ENCODE results near the gene CACNA1G. TPM values are rescaled to one million over a fixed set of nuclear protein-coding genes. Genes with fewer than 3 reads are reported as not detected.

The CACNA1G gene
- polyA plus RNA-seq, 4 donors = 6.5 to 7.4 (median 6.9) TPM

DNA sequence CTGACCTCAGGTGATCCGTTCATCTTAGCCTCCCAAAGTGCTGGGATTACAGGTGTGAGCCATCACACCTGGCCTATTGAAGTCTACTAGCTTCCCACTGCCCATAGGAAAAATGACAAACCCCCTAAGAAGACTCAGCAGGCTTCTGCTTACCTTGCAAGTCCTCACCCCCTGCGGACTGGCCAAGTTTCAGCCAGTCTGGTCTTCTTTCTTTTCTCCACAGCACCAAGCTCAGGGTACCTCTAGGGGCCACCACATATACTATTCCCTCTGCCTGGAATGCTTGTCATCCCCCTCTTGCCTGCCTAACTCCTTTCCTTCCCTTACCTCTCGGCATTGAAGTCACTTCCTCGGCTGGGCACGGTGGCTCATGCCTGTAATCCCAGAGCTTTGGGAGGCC lies 105.3 kb downstream of the CACNA1G start:
- no peak for DNase-seq (ENCODE audit: low read depth in 4 of 4, low spot score in 3 of 4)

DNA sequence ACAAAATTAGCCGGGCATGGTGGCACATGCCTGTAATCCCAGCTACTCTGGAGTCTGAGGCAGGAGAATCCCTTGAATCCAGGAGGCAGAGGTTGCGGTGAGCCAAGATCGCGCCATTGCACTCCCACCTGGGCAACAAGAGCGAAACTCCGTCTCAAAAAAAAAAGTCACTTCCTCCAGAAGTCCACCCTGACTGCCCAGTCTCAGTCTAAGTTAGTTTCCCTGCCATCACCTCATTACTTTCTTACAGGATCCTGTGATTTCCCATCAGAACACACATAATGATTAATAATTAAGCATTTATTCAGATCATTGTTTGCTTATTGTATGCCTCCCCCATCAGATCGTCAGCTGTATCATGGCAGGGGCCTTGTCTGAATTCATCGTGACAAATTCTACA lies 105.8 kb downstream of the CACNA1G start:
- no peak for DNase-seq (ENCODE audit: low read depth in 4 of 4, low spot score in 3 of 4)

DNA sequence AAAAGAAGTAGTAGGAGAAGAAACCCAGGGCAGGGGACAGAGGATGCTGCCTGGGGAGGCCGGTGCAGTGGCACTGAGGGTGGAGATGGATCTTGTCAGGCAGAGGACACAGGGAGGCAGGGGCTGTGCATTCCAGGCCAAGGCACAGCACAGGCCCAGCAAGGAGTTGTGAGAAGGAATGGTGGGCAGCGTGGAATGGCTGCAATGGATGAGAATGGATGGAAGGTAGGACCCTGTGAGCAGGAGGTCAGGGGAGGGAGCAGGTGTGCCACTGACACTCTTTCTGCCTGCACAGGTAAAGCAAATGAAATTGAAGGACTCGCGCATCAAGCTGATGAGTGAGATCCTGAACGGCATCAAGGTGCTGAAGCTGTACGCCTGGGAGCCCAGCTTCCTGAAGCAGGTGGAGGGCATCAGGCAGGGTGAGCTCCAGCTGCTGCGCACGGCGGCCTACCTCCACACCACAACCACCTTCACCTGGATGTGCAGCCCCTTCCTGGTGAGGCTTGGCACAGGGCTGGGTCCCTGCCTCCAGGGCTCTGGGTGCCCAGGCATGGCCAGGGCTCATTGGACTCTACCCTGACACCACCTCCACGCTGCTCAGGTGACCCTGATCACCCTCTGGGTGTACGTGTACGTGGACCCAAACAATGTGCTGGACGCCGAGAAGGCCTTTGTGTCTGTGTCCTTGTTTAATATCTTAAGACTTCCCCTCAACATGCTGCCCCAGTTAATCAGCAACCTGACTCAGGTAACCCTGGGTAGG lies 106.9 kb downstream of the CACNA1G start:
- DNase-seq (ENCODE audit: low read depth in 4 of 4, low spot score in 3 of 4) = no peak

DNA sequence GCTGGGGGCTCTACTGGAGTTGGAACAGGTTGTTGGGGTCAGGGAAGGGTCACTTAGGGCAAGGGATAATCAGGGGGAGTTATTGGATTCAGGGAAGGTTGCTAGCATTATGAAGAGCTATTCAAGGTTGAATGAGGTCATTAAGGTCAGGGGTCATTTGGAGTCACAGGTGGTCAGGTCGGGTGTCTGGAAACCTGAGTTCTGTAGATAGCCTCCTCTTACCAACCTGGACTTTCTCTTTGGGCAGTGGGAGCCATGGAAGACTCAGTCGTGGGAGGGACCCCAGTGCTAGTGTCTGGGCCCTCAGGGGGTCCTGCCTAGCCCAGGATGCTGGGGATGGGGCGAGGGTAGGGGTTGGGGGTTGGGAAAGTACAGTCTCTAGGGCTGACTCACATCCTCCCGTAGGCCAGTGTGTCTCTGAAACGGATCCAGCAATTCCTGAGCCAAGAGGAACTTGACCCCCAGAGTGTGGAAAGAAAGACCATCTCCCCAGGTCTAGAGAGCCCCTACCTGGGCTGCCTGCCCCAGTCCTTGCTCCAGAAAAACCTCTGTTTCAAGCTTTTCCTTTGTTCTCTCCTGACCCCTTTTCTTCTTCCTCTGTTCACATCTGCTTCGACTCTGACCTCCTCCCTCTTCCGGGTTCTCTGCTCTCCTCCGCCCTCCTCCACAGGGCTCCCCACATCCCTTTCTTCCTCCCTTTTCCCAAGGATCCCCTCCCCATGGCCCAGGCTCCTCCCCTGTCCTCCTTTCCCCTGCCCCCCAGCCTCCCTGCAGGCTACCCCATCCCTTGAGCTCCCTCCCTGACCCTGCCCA lies 107.7 kb downstream of the CACNA1G start:
- no peak for DNase-seq (ENCODE audit: low read depth in 4 of 4, low spot score in 3 of 4)

DNA sequence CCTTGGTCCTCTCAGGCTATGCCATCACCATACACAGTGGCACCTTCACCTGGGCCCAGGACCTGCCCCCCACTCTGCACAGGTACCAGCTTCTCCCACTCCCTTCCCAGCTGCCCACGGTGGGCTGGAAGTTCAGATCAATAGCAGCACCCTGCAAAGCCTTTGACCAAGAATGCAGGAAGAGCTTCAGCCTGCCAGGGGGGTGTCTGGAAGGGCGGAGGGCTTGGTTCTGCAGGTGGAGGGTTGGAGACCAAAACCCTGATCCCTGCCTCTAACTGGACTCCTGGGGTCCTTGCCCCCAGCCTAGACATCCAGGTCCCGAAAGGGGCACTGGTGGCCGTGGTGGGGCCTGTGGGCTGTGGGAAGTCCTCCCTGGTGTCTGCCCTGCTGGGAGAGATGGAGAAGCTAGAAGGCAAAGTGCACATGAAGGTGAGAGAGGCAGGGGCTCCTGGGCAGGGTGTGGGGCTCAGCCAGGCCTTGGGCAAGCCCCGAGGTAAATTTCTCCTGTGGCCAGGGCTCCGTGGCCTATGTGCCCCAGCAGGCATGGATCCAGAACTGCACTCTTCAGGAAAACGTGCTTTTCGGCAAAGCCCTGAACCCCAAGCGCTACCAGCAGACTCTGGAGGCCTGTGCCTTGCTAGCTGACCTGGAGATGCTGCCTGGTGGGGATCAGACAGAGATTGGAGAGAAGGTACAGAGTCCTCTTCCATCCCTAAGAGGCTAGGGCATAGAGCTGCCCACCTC lies 108.5 kb downstream of the CACNA1G start:
- DNase-seq (ENCODE audit: low read depth in 4 of 4, low spot score in 3 of 4) = no peak

GRCh38 chr17:50672071-50672470 lies 111.6 kb downstream of the CACNA1G start:
- no peak for DNase-seq (ENCODE audit: low read depth in 4 of 4, low spot score in 3 of 4)

DNA sequence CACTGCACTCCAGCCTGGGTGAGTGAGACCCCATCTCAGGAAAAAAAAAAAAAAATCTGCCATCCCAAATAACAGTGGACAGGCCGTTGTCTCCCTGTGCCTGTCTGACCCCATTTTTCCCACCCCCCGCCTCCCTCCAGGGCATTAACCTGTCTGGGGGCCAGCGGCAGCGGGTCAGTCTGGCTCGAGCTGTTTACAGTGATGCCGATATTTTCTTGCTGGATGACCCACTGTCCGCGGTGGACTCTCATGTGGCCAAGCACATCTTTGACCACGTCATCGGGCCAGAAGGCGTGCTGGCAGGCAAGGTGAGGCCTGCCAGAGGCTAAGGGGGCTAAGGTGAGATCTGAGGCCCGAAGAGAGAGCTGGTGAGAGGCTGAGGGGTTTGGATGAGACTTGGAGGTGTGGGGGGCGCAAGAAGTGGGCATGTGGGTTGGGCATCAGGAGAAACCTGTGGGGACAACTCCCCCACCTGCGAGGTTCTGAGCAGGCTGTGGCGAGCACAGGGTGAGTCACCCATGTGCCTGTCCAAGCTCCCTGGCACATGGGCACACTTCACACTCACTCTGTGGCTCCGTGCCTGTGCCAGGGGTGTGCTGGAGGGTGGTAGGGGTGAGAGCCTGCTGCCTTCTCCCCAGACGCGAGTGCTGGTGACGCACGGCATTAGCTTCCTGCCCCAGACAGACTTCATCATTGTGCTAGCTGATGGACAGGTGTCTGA lies 112.5 kb downstream of the CACNA1G start:
- no peak for DNase-seq (ENCODE audit: low read depth in 4 of 4, low spot score in 3 of 4)

- DNase-seq (ENCODE audit: low read depth in 4 of 4, low spot score in 3 of 4) = no peak
These were observed 114.7 kb downstream of the CACNA1G start for GRCh38 chr17:50675190-50675589.

DNA sequence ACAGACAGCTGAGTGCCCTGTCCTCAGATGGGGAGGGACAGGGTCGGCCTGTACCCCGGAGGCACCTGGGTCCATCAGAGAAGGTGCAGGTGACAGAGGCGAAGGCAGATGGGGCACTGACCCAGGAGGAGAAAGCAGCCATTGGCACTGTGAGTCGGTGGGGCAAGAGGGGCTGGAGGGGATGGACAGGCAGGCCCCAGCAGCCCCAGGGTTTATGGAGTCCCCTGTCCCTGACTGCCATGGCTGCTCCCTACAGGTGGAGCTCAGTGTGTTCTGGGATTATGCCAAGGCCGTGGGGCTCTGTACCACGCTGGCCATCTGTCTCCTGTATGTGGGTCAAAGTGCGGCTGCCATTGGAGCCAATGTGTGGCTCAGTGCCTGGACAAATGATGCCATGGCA lies 115.1 kb downstream of the CACNA1G start:
- no peak for DNase-seq (ENCODE audit: low read depth in 4 of 4, low spot score in 3 of 4)

DNA sequence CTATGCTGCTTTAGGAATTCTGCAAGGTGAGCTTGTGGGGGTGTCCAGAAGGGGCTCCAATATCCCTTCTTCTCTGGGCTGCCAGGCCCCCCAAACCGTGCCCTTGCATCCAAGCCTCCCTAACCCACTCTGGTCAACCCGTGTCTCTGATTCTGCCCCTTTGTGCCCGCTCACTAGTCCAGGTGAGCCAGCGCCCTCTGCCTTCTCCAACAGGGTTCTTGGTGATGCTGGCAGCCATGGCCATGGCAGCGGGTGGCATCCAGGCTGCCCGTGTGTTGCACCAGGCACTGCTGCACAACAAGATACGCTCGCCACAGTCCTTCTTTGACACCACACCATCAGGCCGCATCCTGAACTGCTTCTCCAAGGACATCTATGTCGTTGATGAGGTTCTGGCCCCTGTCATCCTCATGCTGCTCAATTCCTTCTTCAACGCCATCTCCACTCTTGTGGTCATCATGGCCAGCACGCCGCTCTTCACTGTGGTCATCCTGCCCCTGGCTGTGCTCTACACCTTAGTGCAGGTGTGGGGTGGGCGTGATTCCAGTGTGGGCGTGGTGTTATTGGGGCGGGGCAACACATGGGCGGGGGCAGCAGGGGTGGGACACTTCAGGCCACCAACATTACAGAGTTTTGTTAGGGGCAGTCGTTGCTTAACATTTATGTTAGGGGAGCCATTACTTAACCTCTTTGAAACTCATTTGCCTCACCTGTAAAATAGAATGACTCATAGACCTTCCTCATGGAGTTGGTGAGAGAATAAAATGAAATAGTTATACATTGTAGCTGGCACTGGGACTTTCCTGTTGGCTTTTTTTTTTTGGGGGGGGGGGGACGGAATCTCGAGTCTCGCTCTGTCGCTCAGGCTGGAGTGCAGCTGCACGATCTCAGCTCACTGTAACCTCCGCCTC lies 115.8 kb downstream of the CACNA1G start:
- no peak for DNase-seq (ENCODE audit: low read depth in 4 of 4, low spot score in 3 of 4)

Other genes with a start within 250 kb of the CACNA1G start
- gene XYLT2, start 214.6 kb upstream of the CACNA1G start, polyA plus RNA-seq (ENCODE audit: insufficient read length in 4 of 4) = 10 to 100 TPM; 17.9 to 25.8 (median 19.0) TPM
- 10 to 100 TPM; 64.6 to 78.2 (median 73.0) TPM for gene MRPL27, start 187.5 kb upstream of the CACNA1G start, polyA plus RNA-seq (ENCODE audit: insufficient read length in 4 of 4)
- 1 to 10 TPM; 7.4 to 9.1 (median 7.9) TPM for gene EME1, start 187.5 kb upstream of the CACNA1G start, polyA plus RNA-seq (ENCODE audit: insufficient read length in 4 of 4)
- gene LRRC59, start 163.2 kb upstream of the CACNA1G start, polyA plus RNA-seq (ENCODE audit: insufficient read length in 4 of 4) = 10 to 100 TPM; 59.9 to 65.0 (median 63.8) TPM
- gene ACSF2, start 134.5 kb upstream of the CACNA1G start, polyA plus RNA-seq (ENCODE audit: insufficient read length in 4 of 4) = 10 to 100 TPM; 68.7 to 97.0 (median 91.0) TPM
- 1 to 10 TPM in 3 of 4 donors, under 1 TPM in 1; 0.91 to 3.0 (median 1.7) TPM for gene CHAD, start 91.8 kb upstream of the CACNA1G start, polyA plus RNA-seq (ENCODE audit: insufficient read length in 4 of 4)
- gene RSAD1, start 81.9 kb upstream of the CACNA1G start, polyA plus RNA-seq (ENCODE audit: insufficient read length in 4 of 4) = 10 to 100 TPM; 49.7 to 56.5 (median 53.1) TPM
- gene MYCBPAP, start 52.3 kb upstream of the CACNA1G start, polyA plus RNA-seq (ENCODE audit: insufficient read length in 4 of 4) = 1 to 10 TPM; 1.9 to 3.0 (median 2.2) TPM
- gene EPN3, start 28.0 kb upstream of the CACNA1G start, polyA plus RNA-seq (ENCODE audit: insufficient read length in 4 of 4) = 10 to 100 TPM; 10.1 to 12.9 (median 10.9) TPM
- gene SPATA20, start 13.5 kb upstream of the CACNA1G start, polyA plus RNA-seq (ENCODE audit: insufficient read length in 4 of 4) = 10 to 100 TPM; 52.2 to 62.3 (median 53.7) TPM
- 10 to 100 TPM in 1 of 4 donors, 1 to 10 TPM in 3; 6.9 to 11.3 (median 9.7) TPM for gene ABCC3, start 74.2 kb downstream of the CACNA1G start, polyA plus RNA-seq (ENCODE audit: insufficient read length in 4 of 4)
- 10 to 100 TPM; 41.0 to 51.6 (median 49.3) TPM for gene ANKRD40, start 147.2 kb downstream of the CACNA1G start, polyA plus RNA-seq (ENCODE audit: insufficient read length in 4 of 4)
- gene LUC7L3, start 158.9 kb downstream of the CACNA1G start, polyA plus RNA-seq (ENCODE audit: insufficient read length in 4 of 4) = 100 to 1,000 TPM; 493 to 644 (median 630) TPM
- gene ANKRD40CL, start 206.8 kb downstream of the CACNA1G start, polyA plus RNA-seq (ENCODE audit: insufficient read length in 4 of 4) = under 1 TPM in 3 of 4 donors, not detected in 1; 0.17 to 0.37 (median 0.18) TPM

All from right renal pelvis (tissue), 4 donors.